Heart right ventricle (tissue), 16 donors: Measurements from ENCODE around the gene TRIP13. TPM values are rescaled to one million over a fixed set of nuclear protein-coding genes. Genes with fewer than 3 reads are reported as not detected.

Source experiments
- ATAC-seq, 8 donors: fragments of 200-7000 bp; cut with Tn5 transposase; one replicate each; pipeline ENCODE4 v1.9.1; 2020; ENCODE audit warnings: mild to moderate bottlenecking in 8 of 8, moderate library complexity in 8 of 8, moderate number of reproducible peaks in 1 of 8
- DNase-seq, 2 donors: peaks; one replicate each; pipeline ENCODE4 v3.0.0-alpha.2; 2020
- H3K27ac ChIP-seq, 10 donors: fragments of 200-600 bp; sonication (generic) in 2 of 10; one replicate each; pipeline versions ENCODE4 v1.5.0 to v1.8.0; 2020 to 2022; ENCODE audit warnings: mild to moderate bottlenecking in 3 of 10
- H3K27me3 ChIP-seq, 7 donors: fragments of 200-600 bp; one replicate each; pipeline ENCODE4 v1.8.0; 2021 to 2022; ENCODE audit warnings: mild to moderate bottlenecking in 2 of 7
- H3K36me3 ChIP-seq, 9 donors: fragments of 200-600 bp; sonication (generic) in 1 of 9; one replicate each; pipeline versions ENCODE4 v1.5.0 to v1.8.0; 2020 to 2022; ENCODE audit warnings: mild to moderate bottlenecking in 2 of 9
- H3K4me1 ChIP-seq, 9 donors: fragments of 200-600 bp; sonication (generic) in 1 of 9; one replicate each; pipeline versions ENCODE4 v1.5.0 to v1.8.0; 2020 to 2022; ENCODE audit warnings: mild to moderate bottlenecking in 4 of 9
- H3K4me3 ChIP-seq, 10 donors: fragments of 200-600 bp; sonication (generic) in 2 of 10; one replicate each; pipeline versions ENCODE4 v1.5.0 to v1.8.0; 2020 to 2022; ENCODE audit warnings: mild to moderate bottlenecking in 7 of 10, moderate library complexity in 2 of 10
- H3K9me3 ChIP-seq, 11 donors: fragments of 200-600 bp in 10 of 11; sonication (generic) in 2 of 11; one replicate each; pipeline versions ENCODE4 v1.5.0 to v1.8.0; 2013 to 2022; ENCODE audit warnings: mild to moderate bottlenecking in 2 of 11, control low read depth in 1 of 11, moderate library complexity in 1 of 11
- WGBS, 2 donors: extraction: QIAGEN DNeasy Blood & Tissue Kit; methylation state at CpG; one replicate each; pipeline ENCODE4 v1.1.7; 2013; ENCODE audit warnings: inconsistent platforms in 1 of 2; 5-methylcytosine and 5-hydroxymethylcytosine counted together
- intact Hi-C, 10 donors: fragments of 100-400 bp; cut with DNase I; formaldehyde crosslinking; loops; one replicate each; pipeline versions ENCODE4 v1.11.1 to v1.14.2; 2022
- polyA plus RNA-seq, 2 donors: library from polyadenylated mRNA; stranded (reverse); fragments of 200-250 nt; gene quantifications; one replicate each; pipeline ENCODE4 v1.2.3, GENCODE V29; 2013
- total RNA-seq, 10 donors: library from RNA; stranded (reverse); fragmentation: NEBNext Ultra II Directional in 3 of 10; extraction: Animal tissue kit (Norgen Biotek cat#: 25700) in 3 of 10; gene quantifications; one replicate each; pipeline versions ENCODE4 v1.2.1 to v1.2.4, GENCODE V29; 2021 to 2023
- TF ChIP-seq, protein P1 (sequence below), 9 donors: fragments of 200-600 bp; sonication (generic) in 2 of 9; IDR thresholded peaks; one replicate each; pipeline versions ENCODE4 v1.5.0 to v1.8.0; 2021 to 2022; ENCODE audit warnings: antibody characterized with exemption in 9 of 9, mild to moderate bottlenecking in 5 of 9, moderate library complexity in 1 of 9
- donor health status: Arrhythmogenic right ventricular cardiomyopathy.
- donor health status: ischemic (EF 13 %, LVEDD 7.1; RV severe dilation, severe dysfunction).
- donor health status: healthy with polysubstance abuse.
- donor health status: DM: no; HTN: yes; CAD: no.
- donor health status: DM: no; HTN: no; CAD: no.
- donor health status: ischemic (EF 25% LVEDD 6.9; RV normal size, moderate dysfunction).
- donor health status: ischemic (EF 25% LVEDD 5.7; RV mildly dilated, moderate dysfunction).
- donor health status: healthy.
- donor health status: DM: yes; HTN: yes; CAD: no.
- donor health status: Ischemic cardiomyopathy.
- donor health status: ischemic (EF 35%, LVEDD 5.7; RV mildly dilated, moderate dysfunction).
- donor health status: nonischemic (EF 11% LVEDD 7.7; RV severe dilation, severe dysfunction).
- donor health status: DM: yes; HTN: yes; CAD: no.
- donor health status: PGD.
- donor health status: ischemic (EF 29% LVEDD 5.4; RV normal size, mild dysfunction).
- donor health status: nonischemic (EF 23%, LVEDD 6.1; RV moderate dilation, normal function).

Gene TRIP13
- total and polyA plus RNA-seq, 12 donors = 0.22 to 2.8 (median 0.86) TPM; not detected in 1

DNA sequence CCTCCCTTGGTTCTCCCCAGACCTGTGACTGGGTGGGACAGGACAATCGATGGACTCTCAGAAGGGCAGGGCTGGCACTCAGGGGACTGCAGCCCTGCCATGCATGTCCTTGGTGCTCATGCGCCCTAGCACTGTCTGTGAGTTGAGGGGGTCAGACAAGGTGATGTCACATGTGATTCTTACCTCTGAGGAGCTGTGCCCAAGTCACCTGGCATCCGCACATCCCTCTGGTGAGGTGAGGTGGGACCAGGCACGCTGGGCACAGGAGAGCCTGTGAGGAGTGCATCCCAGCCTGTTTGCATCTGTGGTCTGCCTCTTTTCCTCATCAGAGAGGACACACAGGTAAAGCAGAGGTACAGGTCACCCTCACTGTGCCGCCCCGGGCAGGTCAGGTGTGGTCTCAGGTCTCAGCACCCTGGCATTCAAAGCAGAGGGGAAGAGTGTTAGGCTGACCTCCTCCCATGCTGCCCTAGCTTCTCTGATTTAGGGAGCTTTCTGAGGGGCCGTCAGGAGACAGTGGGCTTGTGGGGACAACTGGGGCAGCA lies 14.8 kb downstream of the TRIP13 start:
- intact Hi-C loops = loop anchor here in 2 of 10 donors (5.0 to 10.0 kb wide), 2 partner anchors 235 to 463 kb away; partner anchors contain the start of gene EXOC3 (in 1 of the 2)

DNA sequence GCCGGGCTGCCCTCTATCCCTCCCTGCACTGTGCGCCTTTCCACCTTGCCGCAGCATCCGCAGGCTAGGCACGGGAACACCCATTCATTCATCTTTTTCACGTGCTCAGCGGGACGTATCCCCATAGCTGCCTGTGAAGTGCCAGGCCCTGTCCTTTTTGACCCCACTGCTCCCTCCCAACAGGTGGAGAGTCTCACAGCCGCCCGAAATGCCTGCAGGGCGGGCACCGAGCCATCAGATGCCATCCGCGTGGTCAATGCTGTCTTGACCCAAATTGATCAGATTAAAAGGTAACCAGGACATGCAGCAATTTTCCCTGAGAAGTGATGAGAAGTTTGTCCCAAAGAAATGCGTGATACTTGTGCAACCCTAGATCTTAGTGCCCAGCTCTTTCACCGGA lies 15.5 kb downstream of the TRIP13 start:
- intact Hi-C loops = loop anchor here in 2 of 10 donors (5.0 to 10.0 kb wide), 2 partner anchors 236 to 463 kb away; partner anchors contain the start of gene EXOC3 (in 1 of the 2)
- ATAC-seq = no peak
- WGBS, 2 donors = 96 to 98% methylated on average over 16 of the region's 16 CpGs
- no peak for DNase-seq
- Histone ChIP-seq H3K4me3 (no peak overlapping the region), H3K27ac (no peak overlapping the region), H3K9me3 (no peaks in the 10 kb centered on the region), H3K4me1 (no peaks in the 10 kb centered on the region), H3K27me3 (no peaks in the 10 kb centered on the region), H3K36me3 (peaks cover 0 to 34% (median 0%) of the 10 kb centered on the region in 9 donors)
- TF ChIP-seq, protein P1, sequence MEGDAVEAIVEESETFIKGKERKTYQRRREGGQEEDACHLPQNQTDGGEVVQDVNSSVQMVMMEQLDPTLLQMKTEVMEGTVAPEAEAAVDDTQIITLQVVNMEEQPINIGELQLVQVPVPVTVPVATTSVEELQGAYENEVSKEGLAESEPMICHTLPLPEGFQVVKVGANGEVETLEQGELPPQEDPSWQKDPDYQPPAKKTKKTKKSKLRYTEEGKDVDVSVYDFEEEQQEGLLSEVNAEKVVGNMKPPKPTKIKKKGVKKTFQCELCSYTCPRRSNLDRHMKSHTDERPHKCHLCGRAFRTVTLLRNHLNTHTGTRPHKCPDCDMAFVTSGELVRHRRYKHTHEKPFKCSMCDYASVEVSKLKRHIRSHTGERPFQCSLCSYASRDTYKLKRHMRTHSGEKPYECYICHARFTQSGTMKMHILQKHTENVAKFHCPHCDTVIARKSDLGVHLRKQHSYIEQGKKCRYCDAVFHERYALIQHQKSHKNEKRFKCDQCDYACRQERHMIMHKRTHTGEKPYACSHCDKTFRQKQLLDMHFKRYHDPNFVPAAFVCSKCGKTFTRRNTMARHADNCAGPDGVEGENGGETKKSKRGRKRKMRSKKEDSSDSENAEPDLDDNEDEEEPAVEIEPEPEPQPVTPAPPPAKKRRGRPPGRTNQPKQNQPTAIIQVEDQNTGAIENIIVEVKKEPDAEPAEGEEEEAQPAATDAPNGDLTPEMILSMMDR (IDR thresholded peaks at IDR 0.05) = no peak

More for the DNA sequence above, 14.8 kb downstream of the TRIP13 start:
- TF ChIP-seq, protein P1 (IDR thresholded peaks at IDR 0.05) = no peak
- Histone ChIP-seq H3K27me3 (no peaks in the 10 kb centered on the region), H3K9me3 (no peaks in the 10 kb centered on the region), H3K4me1 (peaks cover 0 to 6% (median 0%) of the 10 kb centered on the region in 9 donors), H3K27ac (no peak overlapping the region), H3K36me3 (peaks cover 0 to 34% (median 0%) of the 10 kb centered on the region in 9 donors), H3K4me3 (no peak overlapping the region)
- no peak for DNase-seq
- WGBS, 2 donors = 98 to 99% methylated on average over 7 of the region's 7 CpGs
- ATAC-seq = peak in 1 of 8 donors; percentile 13

DNA sequence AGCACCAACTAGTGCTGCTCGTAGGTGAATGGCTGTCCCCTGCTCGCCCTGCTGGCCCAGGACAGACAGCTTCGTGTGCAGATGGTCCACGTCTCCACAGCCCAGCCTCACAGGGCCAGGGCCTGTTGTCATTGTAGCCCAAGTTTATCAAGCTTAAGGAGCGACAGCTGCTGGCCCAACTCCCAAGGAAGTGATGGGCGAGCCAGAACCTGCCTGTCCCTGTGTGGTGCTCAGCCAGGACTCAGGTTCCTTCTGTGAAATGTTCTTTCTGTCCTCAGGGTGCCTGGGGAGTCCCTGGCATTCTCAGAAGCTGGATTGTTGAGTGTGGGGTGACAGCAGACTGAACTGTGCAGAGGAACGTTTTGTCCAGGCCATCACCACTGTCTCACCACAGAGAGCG lies 16.4 kb downstream of the TRIP13 start:
- 91 to 93% methylated on average over 8 of the region's 8 CpGs for WGBS, 2 donors
- intact Hi-C loops = loop anchor here in 2 of 10 donors (5.0 to 10.0 kb wide), 2 partner anchors 237 to 464 kb away; partner anchors contain the start of gene EXOC3 (in 1 of the 2)

DNA sequence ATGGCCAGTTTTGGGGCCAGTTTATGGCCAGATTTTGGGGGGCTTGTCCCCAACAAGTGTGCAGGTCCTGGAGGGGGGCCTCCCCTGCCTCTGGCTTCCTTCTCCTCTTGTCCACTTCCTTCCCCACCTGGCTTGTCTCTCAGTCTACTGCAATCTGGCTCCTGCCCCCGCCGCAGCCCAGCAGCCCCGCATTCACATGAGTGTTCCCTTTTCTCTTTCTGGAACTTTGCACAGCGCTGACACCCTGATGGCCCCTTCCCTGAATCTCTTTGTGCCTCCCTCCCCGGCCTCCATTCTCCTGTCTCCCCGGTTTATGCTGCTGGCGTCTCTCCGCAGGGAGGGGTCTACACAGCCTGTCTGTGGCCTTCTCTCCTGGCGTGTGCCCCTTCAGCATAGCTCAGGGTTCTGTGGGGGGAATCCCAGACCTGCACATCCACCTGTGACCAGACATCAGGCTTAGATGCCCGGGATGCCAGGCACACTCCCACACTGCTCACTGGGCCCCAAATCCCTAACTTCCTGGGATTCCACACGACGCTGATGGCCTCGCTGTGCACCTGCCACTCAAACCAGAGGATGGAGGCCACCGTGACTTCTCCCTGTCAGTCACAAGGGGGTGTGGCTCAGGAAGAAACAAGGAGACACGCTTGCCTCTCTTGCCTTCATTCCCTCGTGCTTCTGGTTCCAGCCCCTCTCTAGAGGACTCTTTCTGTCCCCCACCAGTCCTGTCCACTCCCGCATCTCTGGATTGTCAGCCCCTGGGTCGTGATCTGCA lies 17.5 kb downstream of the TRIP13 start:
- no peaks in the 10 kb centered on the region for H3K4me1 ChIP-seq
- H3K36me3 ChIP-seq = peaks cover 0 to 41% (median 0%) of the 10 kb centered on the region in 9 donors
- H3K9me3 ChIP-seq = no peaks in the 10 kb centered on the region
- TF ChIP-seq, protein P1 (IDR thresholded peaks at IDR 0.05) = no peak
- no peaks in the 10 kb centered on the region for H3K27me3 ChIP-seq
- no peak overlapping the region for H3K4me3 ChIP-seq
- no peak overlapping the region for H3K27ac ChIP-seq
- intact Hi-C loops = loop anchor here in 2 of 10 donors (5.0 to 10.0 kb wide), 2 partner anchors 238 to 465 kb away; partner anchors contain the start of gene EXOC3 (in 1 of the 2)
- ATAC-seq = peak in 1 of 8 donors; percentile 28
- 95 to 98% methylated on average over 18 of the region's 18 CpGs for WGBS, 2 donors
- DNase-seq = no peak

More for the DNA sequence above, 16.4 kb downstream of the TRIP13 start:
- H3K4me1 ChIP-seq = no peaks in the 10 kb centered on the region
- DNase-seq (no peak), ATAC-seq (no peak)
- H3K4me3 ChIP-seq = no peak overlapping the region
- H3K36me3 ChIP-seq = peaks cover 0 to 34% (median 0%) of the 10 kb centered on the region in 9 donors
- H3K27me3 ChIP-seq = no peaks in the 10 kb centered on the region
- TF ChIP-seq, protein P1 (IDR thresholded peaks at IDR 0.05) = no peak
- no peak overlapping the region for H3K27ac ChIP-seq
- H3K9me3 ChIP-seq = no peaks in the 10 kb centered on the region
